B cell (primary cell): ENCODE results near the gene AAR2.

ENCODE experiments used
- CTCF ChIP-seq: fragments of 200-600 bp; IDR thresholded peaks from one replicate; pipeline ENCODE4 v1.8.0; 2022; ENCODE audit warnings: antibody characterized with exemption, mild to moderate bottlenecking
- EZH2 ChIP-seq: IDR thresholded peaks from 2 replicates; pipeline ENCODE4 v1.6.1; 2012; ENCODE audit warnings: borderline replicate concordance, low read depth, mild to moderate bottlenecking, moderate library complexity, low read length; ENCODE audit not compliant: insufficient read depth, poor library complexity, severe bottlenecking

GRCh38 chr20:36261389-36262105, 25.3 kb downstream of the AAR2 start:
- TF ChIP-seq CTCF (no peak), EZH2 (no peak)
